Heart right ventricle (tissue), 16 donors: ENCODE data around the gene TCF12. TPM values are rescaled to one million over a fixed set of nuclear protein-coding genes. Genes with fewer than 3 reads are reported as not detected.

Experiments
- ATAC-seq, 8 donors: fragments of 200-7000 bp; cut with Tn5 transposase; one replicate each; pipeline ENCODE4 v1.9.1; 2020; ENCODE audit warnings: mild to moderate bottlenecking in 8 of 8, moderate library complexity in 8 of 8, moderate number of reproducible peaks in 1 of 8
- DNase-seq, 2 donors: peaks; one replicate each; pipeline ENCODE4 v3.0.0-alpha.2; 2020
- H3K27ac ChIP-seq, 10 donors: fragments of 200-600 bp; sonication (generic) in 2 of 10; one replicate each; pipeline versions ENCODE4 v1.5.0 to v1.8.0; 2020 to 2022; ENCODE audit warnings: mild to moderate bottlenecking in 3 of 10
- H3K27me3 ChIP-seq, 7 donors: fragments of 200-600 bp; one replicate each; pipeline ENCODE4 v1.8.0; 2021 to 2022; ENCODE audit warnings: mild to moderate bottlenecking in 2 of 7
- H3K36me3 ChIP-seq, 9 donors: fragments of 200-600 bp; sonication (generic) in 1 of 9; one replicate each; pipeline versions ENCODE4 v1.5.0 to v1.8.0; 2020 to 2022; ENCODE audit warnings: mild to moderate bottlenecking in 2 of 9
- H3K4me1 ChIP-seq, 9 donors: fragments of 200-600 bp; sonication (generic) in 1 of 9; one replicate each; pipeline versions ENCODE4 v1.5.0 to v1.8.0; 2020 to 2022; ENCODE audit warnings: mild to moderate bottlenecking in 4 of 9
- H3K4me3 ChIP-seq, 10 donors: fragments of 200-600 bp; sonication (generic) in 2 of 10; one replicate each; pipeline versions ENCODE4 v1.5.0 to v1.8.0; 2020 to 2022; ENCODE audit warnings: mild to moderate bottlenecking in 7 of 10, moderate library complexity in 2 of 10
- H3K9me3 ChIP-seq, 11 donors: fragments of 200-600 bp in 10 of 11; sonication (generic) in 2 of 11; one replicate each; pipeline versions ENCODE4 v1.5.0 to v1.8.0; 2013 to 2022; ENCODE audit warnings: mild to moderate bottlenecking in 2 of 11, control low read depth in 1 of 11, moderate library complexity in 1 of 11
- CTCF ChIP-seq, 9 donors: fragments of 200-600 bp; sonication (generic) in 2 of 9; IDR thresholded peaks; one replicate each; pipeline versions ENCODE4 v1.5.0 to v1.8.0; 2021 to 2022; ENCODE audit warnings: antibody characterized with exemption in 9 of 9, mild to moderate bottlenecking in 5 of 9, moderate library complexity in 1 of 9
- WGBS, 2 donors: extraction: QIAGEN DNeasy Blood & Tissue Kit; methylation state at CpG; one replicate each; pipeline ENCODE4 v1.1.7; 2013; ENCODE audit warnings: inconsistent platforms in 1 of 2; 5-methylcytosine and 5-hydroxymethylcytosine counted together
- intact Hi-C, 10 donors: fragments of 100-400 bp; cut with DNase I; formaldehyde crosslinking; loops; one replicate each; pipeline versions ENCODE4 v1.11.1 to v1.14.2; 2022
- polyA plus RNA-seq, 2 donors: library from polyadenylated mRNA; stranded (reverse); fragments of 200-250 nt; gene quantifications; one replicate each; pipeline ENCODE4 v1.2.3, GENCODE V29; 2013
- total RNA-seq, 10 donors: library from RNA; stranded (reverse); fragmentation: NEBNext Ultra II Directional in 3 of 10; extraction: Animal tissue kit (Norgen Biotek cat#: 25700) in 3 of 10; gene quantifications; one replicate each; pipeline versions ENCODE4 v1.2.1 to v1.2.4, GENCODE V29; 2021 to 2023
- donor health status: Arrhythmogenic right ventricular cardiomyopathy.
- donor health status: ischemic (EF 13 %, LVEDD 7.1; RV severe dilation, severe dysfunction).
- donor health status: healthy with polysubstance abuse.
- donor health status: DM: no; HTN: yes; CAD: no.
- donor health status: DM: no; HTN: no; CAD: no.
- donor health status: ischemic (EF 25% LVEDD 6.9; RV normal size, moderate dysfunction).
- donor health status: ischemic (EF 25% LVEDD 5.7; RV mildly dilated, moderate dysfunction).
- donor health status: healthy.
- donor health status: DM: yes; HTN: yes; CAD: no.
- donor health status: Ischemic cardiomyopathy.
- donor health status: ischemic (EF 35%, LVEDD 5.7; RV mildly dilated, moderate dysfunction).
- donor health status: nonischemic (EF 11% LVEDD 7.7; RV severe dilation, severe dysfunction).
- donor health status: DM: yes; HTN: yes; CAD: no.
- donor health status: PGD.
- donor health status: ischemic (EF 29% LVEDD 5.4; RV normal size, mild dysfunction).
- donor health status: nonischemic (EF 23%, LVEDD 6.1; RV moderate dilation, normal function).

Gene TCF12
- total and polyA plus RNA-seq, 12 donors, result 8.7 to 55.7 (median 38.4) TPM

GRCh38 chr15:57323299-57323805, 404.9 kb downstream of the TCF12 start:
- ATAC-seq (no peak), DNase-seq (no peak)
- WGBS, 2 donors, result 94 to 95% methylated on average over 12 of the region's 12 CpGs

DNA sequence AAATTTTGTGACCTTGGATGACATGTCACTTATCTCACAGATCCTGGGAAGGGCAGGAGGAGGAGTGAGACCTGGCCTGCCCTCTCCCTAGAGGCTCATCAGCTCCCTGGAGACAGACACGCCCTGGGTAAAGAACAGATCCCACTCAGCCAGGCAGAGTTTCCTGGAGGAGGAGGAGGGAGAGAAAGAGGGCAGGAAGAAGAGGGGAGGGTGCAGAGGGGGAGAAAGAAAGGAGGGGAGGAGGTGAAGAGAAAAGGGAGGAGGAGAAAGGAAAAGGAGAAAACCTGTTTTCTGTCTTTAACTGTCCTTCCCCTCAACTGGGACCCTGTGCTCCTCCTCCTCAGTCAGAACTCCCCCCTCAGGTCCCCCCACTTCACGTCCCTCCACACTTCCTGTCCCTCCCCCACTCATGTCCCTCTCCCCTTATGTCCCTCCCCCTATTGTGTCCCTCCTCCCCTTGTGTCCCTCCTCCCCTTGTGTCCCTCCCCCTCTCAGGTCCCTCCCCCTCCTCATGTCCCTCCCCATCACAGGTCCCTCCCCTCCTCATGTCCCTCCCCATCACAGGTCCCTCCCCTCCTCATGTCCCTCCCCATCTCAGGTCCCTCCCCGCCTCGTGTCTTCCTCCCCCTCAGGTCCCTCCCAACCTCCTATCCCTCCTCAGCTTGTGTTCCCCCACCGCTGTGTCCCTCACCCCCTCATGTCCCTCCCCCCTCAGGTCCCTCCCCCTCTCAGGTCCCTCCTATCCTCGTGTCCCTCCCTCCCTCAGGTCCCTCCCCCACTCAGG, 405.6 kb downstream of the TCF12 start:
- no peak overlapping the region for H3K27ac ChIP-seq
- 61 to 62% methylated on average over 6 of the region's 6 CpGs for WGBS, 2 donors
- H3K27me3 ChIP-seq, result no peaks in the 10 kb centered on the region
- H3K4me3 ChIP-seq, result no peak overlapping the region
- ATAC-seq, result no peak
- H3K4me1 ChIP-seq, result peaks cover 0 to 20% (median 9%) of the 10 kb centered on the region in 9 donors
- no peak for DNase-seq
- H3K36me3 ChIP-seq, result no peaks in the 10 kb centered on the region
- no peak for TF ChIP-seq CTCF (IDR thresholded peaks at IDR 0.05)
- H3K9me3 ChIP-seq, result peaks cover 0 to under 1% (median 0%) of the 10 kb centered on the region in 11 donors
- intact Hi-C loops, result no loop called here

More at GRCh38 chr15:57323299-57323805, 404.9 kb downstream of the TCF12 start:
- Histone ChIP-seq H3K36me3 (no peaks in the 10 kb centered on the region), H3K4me3 (no peak overlapping the region), H3K27me3 (no peaks in the 10 kb centered on the region), H3K27ac (no peak overlapping the region), H3K9me3 (peaks cover 0 to 5% (median 0%) of the 10 kb centered on the region in 11 donors), H3K4me1 (peaks cover 0 to 17% (median 9%) of the 10 kb centered on the region in 9 donors)
- TF ChIP-seq CTCF (IDR thresholded peaks at IDR 0.05), result no peak
- intact Hi-C loops, result no loop called here

DNA sequence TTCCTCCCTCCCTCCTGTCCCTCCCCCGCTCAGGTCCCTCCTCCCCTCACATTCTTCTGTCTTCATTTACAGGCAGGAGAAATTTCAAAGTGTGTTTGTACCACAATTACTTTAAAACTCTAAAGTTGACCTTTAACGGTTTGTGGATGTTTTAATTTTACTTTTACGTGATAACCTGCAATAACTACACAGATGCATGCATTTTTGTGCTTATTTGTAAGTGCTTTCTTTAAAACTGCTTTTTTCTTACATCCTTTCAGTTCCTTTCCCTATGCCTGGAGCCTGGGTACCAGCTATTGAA, 406.1 kb downstream of the TCF12 start:
- WGBS, 2 donors, result 87 to 90% methylated on average over 3 of the region's 3 CpGs
- H3K9me3 ChIP-seq, result no peaks in the 10 kb centered on the region

More for the DNA sequence above, 406.1 kb downstream of the TCF12 start:
- H3K36me3 ChIP-seq, result no peaks in the 10 kb centered on the region
- TF ChIP-seq CTCF (IDR thresholded peaks at IDR 0.05), result no peak
- ATAC-seq (no peak), DNase-seq (no peak)
- intact Hi-C loops, result no loop called here
- no peak overlapping the region for H3K27ac ChIP-seq
- H3K4me1 ChIP-seq, result peaks cover 0 to 20% (median 9%) of the 10 kb centered on the region in 9 donors
- H3K27me3 ChIP-seq, result no peaks in the 10 kb centered on the region
- H3K4me3 ChIP-seq, result no peak overlapping the region
